ENCODE measurements around the gene PIP4K2C.
A peak's percentile ranks its signal among the peaks of the same experiment; 100 is the strongest.

Gene PIP4K2C

DNA sequence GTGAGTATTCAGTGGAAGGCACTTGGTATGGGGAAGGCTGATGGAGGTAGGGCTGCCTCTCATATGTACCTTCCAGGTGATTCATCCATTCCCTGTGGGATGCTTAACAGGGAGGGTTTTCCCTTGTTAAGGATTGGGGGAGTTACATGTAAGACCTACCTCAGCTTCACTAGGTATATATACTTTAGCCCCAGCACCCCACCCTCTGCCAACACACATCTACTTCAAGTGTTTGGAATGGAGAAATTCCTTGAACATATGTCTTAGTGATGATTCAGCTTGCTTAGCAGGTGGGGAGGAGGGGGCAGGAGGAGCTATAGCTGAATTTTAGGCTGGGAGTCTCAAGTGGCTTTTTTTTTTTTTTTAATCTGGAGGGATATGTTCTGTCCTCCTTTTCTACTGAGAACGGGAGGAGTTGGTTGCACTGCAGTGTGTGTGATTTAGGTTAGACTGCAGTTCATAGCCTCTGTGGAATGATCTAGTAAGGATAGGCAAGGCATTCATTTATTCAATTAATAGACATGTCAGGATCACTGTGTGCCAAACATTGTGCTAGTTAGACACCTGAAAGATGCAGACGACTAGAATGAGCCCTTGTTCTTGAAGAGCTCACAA is 1.7 kb downstream of the PIP4K2C start:
- TF ChIP-seq, protein P1, sequence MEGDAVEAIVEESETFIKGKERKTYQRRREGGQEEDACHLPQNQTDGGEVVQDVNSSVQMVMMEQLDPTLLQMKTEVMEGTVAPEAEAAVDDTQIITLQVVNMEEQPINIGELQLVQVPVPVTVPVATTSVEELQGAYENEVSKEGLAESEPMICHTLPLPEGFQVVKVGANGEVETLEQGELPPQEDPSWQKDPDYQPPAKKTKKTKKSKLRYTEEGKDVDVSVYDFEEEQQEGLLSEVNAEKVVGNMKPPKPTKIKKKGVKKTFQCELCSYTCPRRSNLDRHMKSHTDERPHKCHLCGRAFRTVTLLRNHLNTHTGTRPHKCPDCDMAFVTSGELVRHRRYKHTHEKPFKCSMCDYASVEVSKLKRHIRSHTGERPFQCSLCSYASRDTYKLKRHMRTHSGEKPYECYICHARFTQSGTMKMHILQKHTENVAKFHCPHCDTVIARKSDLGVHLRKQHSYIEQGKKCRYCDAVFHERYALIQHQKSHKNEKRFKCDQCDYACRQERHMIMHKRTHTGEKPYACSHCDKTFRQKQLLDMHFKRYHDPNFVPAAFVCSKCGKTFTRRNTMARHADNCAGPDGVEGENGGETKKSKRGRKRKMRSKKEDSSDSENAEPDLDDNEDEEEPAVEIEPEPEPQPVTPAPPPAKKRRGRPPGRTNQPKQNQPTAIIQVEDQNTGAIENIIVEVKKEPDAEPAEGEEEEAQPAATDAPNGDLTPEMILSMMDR (IDR thresholded peaks at IDR 0.05; ENCODE audit: unreplicated experiment in 3 of 3): no peak
- Mint-ChIP-seq H3K36me3 (ENCODE audit: low read depth) (peaks cover 17% of the 10 kb centered on the region), H3K9me3 (no peaks in the 10 kb centered on the region), H3K4me1 (peaks cover 17% of the 10 kb centered on the region), H3K27ac (peak overlapping the region in 2 of 3 experiments; percentile 82 to 92), H3K4me3 (peak overlapping the region; percentile 91 to 97 (median 95)), H3K27me3 (ENCODE audit: low read depth) (peaks cover 24% of the 10 kb centered on the region)

DNA sequence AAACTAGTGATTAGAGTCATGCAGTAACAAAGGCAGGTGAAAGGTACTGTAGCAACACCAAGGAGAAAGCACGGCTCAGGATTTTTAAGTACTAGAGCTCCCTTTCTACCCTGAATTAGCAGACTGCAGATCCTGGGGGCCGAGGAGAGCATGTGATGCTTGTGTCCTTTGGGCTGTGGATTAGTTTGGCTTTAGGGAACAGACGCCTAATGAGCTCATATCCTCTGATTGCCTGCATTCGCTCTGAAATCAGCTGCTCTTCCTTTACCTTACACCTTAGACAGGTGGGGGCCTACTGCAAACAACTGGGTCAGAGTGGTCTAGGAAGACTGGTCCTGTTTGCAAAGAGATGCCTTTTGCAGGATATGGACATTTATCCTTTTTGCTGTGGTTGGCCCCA is 2.2 kb downstream of the PIP4K2C start:
- peaks cover 17% of the 10 kb centered on the region for H3K4me1 Mint-ChIP-seq
- H3K27ac Mint-ChIP-seq: no peak overlapping the region
- peaks cover 19% of the 10 kb centered on the region for H3K36me3 Mint-ChIP-seq (ENCODE audit: low read depth)
- peaks cover 24% of the 10 kb centered on the region for H3K27me3 Mint-ChIP-seq (ENCODE audit: low read depth)
- no peaks in the 10 kb centered on the region for H3K9me3 Mint-ChIP-seq
- peak overlapping the region in 2 of 3 experiments; percentile 91 to 97 for H3K4me3 Mint-ChIP-seq
- TF ChIP-seq, protein P1 (IDR thresholded peaks at IDR 0.05; ENCODE audit: unreplicated experiment in 3 of 3): no peak

DNA sequence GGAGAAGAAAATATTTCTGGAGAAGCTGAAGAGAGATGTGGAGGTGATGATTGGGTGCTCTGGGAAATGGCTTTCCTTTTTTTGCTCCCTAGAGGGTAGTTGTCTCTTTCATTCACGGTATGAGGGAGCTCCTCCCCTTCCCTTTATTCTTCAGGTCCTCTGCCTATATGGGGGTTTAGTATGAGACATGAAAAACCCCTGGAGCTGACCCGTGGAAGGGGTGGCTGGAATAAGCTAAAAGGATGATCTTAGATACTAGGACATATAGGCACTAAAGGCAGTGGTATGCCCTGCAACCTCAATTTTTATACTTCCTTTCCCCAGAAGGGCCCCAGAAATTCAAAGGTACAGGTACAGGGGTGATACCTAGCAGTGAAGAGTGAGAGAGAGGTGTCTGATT is 9.4 kb downstream of the PIP4K2C start:
- no peak overlapping the region for H3K27ac Mint-ChIP-seq
- H3K36me3 Mint-ChIP-seq (ENCODE audit: low read depth): peaks cover 51% of the 10 kb centered on the region
- TF ChIP-seq, protein P1 (IDR thresholded peaks at IDR 0.05; ENCODE audit: unreplicated experiment in 3 of 3): no peak
- H3K4me1 Mint-ChIP-seq: peaks cover 20% of the 10 kb centered on the region
- no peak overlapping the region for H3K4me3 Mint-ChIP-seq
- no peaks in the 10 kb centered on the region for H3K9me3 Mint-ChIP-seq
- peaks cover under 1% of the 10 kb centered on the region for H3K27me3 Mint-ChIP-seq (ENCODE audit: low read depth)

DNA sequence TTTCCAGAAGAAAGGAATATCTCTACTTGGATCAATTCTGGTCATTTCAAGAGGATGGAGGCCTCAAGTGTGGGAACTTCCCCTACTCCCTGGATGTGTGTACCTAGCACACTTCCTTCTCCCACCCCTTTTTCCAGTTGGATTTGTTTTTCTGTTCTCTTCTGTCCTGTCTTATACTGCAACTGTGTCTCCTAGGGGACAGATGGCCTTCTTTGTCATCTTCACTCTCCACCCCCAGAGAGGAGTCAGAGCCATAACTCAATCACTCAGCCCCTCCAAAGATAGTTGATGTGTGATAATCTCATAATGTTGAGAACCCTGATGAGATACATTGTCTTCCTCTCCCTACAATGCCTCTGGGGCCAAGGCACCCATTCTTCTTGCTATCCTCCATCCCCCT is 11.6 kb downstream of the PIP4K2C start:
- H3K36me3 Mint-ChIP-seq (ENCODE audit: low read depth): peaks cover 51% of the 10 kb centered on the region
- peak overlapping the region in 2 of 3 experiments; percentile 11 to 98 for H3K27ac Mint-ChIP-seq
- H3K4me3 Mint-ChIP-seq: peak overlapping the region in 1 of 3 experiments; percentile 5
- H3K4me1 Mint-ChIP-seq: peaks cover 36% of the 10 kb centered on the region
- H3K27me3 Mint-ChIP-seq (ENCODE audit: low read depth): peaks cover 4% of the 10 kb centered on the region
- no peaks in the 10 kb centered on the region for H3K9me3 Mint-ChIP-seq
- TF ChIP-seq, protein P1 (IDR thresholded peaks at IDR 0.05; ENCODE audit: unreplicated experiment in 3 of 3): no peak

DNA sequence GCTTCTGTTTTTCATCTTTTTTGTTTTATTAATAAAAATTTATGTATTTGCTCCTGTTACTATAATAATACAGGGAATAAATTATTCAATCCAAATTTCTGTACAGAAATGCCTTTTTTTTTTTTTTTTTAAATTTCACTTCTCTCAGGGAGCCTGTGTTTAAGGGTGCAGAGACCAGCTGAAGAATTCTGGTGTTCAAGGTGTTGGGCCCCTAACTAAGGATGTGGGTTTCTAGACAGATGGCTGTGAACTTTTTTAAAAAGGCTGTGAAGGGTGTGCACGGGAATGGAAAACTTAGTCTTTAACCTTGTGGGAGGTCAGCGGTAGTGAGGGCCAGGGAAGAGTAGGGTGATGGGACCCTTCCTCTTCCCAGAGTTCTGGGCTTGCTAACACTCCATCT is 12.3 kb downstream of the PIP4K2C start:
- Mint-ChIP-seq H3K4me3 (peak overlapping the region; percentile 83 to 91 (median 88)), H3K27ac (peak overlapping the region; percentile 92 to 98 (median 97)), H3K9me3 (no peaks in the 10 kb centered on the region), H3K27me3 (ENCODE audit: low read depth) (peaks cover 4% of the 10 kb centered on the region), H3K4me1 (peaks cover 42% of the 10 kb centered on the region), H3K36me3 (ENCODE audit: low read depth) (peaks cover 52% of the 10 kb centered on the region)
- TF ChIP-seq, protein P1 (IDR thresholded peaks at IDR 0.05; ENCODE audit: unreplicated experiment in 3 of 3): no peak

Data from nephron (organoid).